HAP-1 (cell line): ENCODE measurements around the gene CPNE4.

ENCODE experiments used
- DNase-seq, 2 experiments: peaks; one replicate each; pipeline ENCODE4 v3.0.0-alpha.2; 2016 to 2020; ENCODE audit warnings: low spot score in 2 of 2
- H3K27me3 ChIP-seq: fragments of 250-450 bp; sonication (Bioruptor Pico); 2 replicates; pipeline ENCODE4 v1.5.1; 2020; ENCODE audit warnings: low read depth, mild to moderate bottlenecking, moderate library complexity
- H3K36me3 ChIP-seq: fragments of 250-450 bp; sonication (Bioruptor Pico); replicated peaks from 2 replicates; pipeline ENCODE4 v1.5.1; 2020; ENCODE audit warnings: mild to moderate bottlenecking
- H3K4me1 ChIP-seq: fragments of 250-450 bp; sonication (Bioruptor Pico); 2 replicates; pipeline ENCODE4 v1.5.1; 2020; ENCODE audit warnings: mild to moderate bottlenecking
- H3K4me3 ChIP-seq: fragments of 250-450 bp; sonication (Bioruptor Pico); 2 replicates; pipeline ENCODE4 v1.5.1; 2020; ENCODE audit warnings: mild to moderate bottlenecking, moderate library complexity
- H3K9me3 ChIP-seq: fragments of 250-450 bp; sonication (Bioruptor Pico); 2 replicates; pipeline ENCODE4 v1.5.1; 2020; ENCODE audit warnings: mild to moderate bottlenecking, moderate library complexity
- in situ Hi-C: fragments of 300-500 bp; cut with MboI; formaldehyde crosslinking; loops from 3 replicates; pipeline ENCODE4 v1.14.3; 2020; ENCODE audit warnings: low sequenced_read_pairs, inconsistent platforms, mixed read lengths

Gene CPNE4

GRCh38 chr3:131794766-131795388 is 239.9 kb downstream of the CPNE4 start:
- no peaks in the 10 kb centered on the region for H3K9me3 ChIP-seq
- peak; percentile 42 to 57 for DNase-seq
- in situ Hi-C loops: loop anchor here (10.0 kb wide), 1 partner anchor 240 kb away; the partner anchor contains the start of gene CPNE4
- no peaks in the 10 kb centered on the region for H3K27me3 ChIP-seq
- no peak overlapping the region for H3K4me3 ChIP-seq
- H3K36me3 ChIP-seq: no peaks in the 10 kb centered on the region
- H3K4me1 ChIP-seq: no peaks in the 10 kb centered on the region; the same call in 1 of the 2 replicates

GRCh38 chr3:131793870-131794269 is 240.9 kb downstream of the CPNE4 start:
- Histone ChIP-seq H3K9me3 (no peaks in the 10 kb centered on the region), H3K4me1 (no peaks in the 10 kb centered on the region; the same call in 1 of the 2 replicates), H3K27me3 (no peaks in the 10 kb centered on the region), H3K36me3 (no peaks in the 10 kb centered on the region), H3K4me3 (no peak overlapping the region)
- DNase-seq: no peak
- in situ Hi-C loops: loop anchor here (10.0 kb wide), 1 partner anchor 241 kb away; the partner anchor contains the start of gene CPNE4

GRCh38 chr3:131789188-131789587 is 245.6 kb downstream of the CPNE4 start:
- in situ Hi-C loops: no loop called here
- H3K4me3 ChIP-seq: no peak overlapping the region
- no peaks in the 10 kb centered on the region for H3K27me3 ChIP-seq
- no peaks in the 10 kb centered on the region for H3K9me3 ChIP-seq
- H3K4me1 ChIP-seq: no peaks in the 10 kb centered on the region
- H3K36me3 ChIP-seq: no peaks in the 10 kb centered on the region
- no peak for DNase-seq

DNA sequence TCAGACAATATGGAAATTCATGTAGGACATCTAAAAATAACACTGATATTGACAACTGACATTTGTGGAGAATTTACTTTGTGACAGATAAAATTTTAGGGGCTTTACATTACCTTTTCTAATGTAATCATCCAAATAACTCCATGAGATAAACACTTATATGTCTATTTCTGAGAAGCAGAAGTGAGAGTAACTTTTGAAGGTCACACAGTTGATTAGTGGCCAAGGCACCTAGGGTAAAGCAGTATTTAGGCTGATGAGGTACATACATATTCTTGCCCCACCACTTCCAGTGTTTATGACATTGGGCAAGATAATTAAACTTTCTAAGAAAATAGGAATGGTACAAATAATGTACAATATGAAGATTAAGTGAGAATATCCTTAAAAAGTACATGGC is 248.4 kb downstream of the CPNE4 start:
- DNase-seq: no peak
- no peaks in the 10 kb centered on the region for H3K36me3 ChIP-seq
- in situ Hi-C loops: no loop called here

DNA sequence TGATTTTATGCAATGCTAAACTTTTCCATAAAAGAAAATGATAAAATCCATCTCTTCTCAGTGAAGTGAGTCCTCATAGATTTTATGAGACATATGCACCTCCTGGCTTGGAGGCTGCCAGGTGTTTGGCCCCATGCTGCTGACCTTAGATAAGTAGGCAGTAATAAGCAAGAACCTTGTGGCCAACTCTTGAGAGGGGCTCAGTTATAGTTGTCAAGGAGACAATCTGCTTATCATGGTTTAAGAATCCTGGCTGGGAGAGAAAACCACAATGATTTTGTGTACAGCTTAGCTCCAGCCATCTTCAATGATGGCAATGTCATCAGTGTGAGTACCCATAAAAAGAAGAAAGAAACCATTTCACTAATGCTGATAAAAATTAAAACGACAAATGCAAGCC is 252.1 kb downstream of the CPNE4 start:
- Histone ChIP-seq H3K36me3 (no peaks in the 10 kb centered on the region), H3K4me1 (no peaks in the 10 kb centered on the region), H3K27me3 (no peaks in the 10 kb centered on the region), H3K4me3 (no peak overlapping the region), H3K9me3 (no peaks in the 10 kb centered on the region)
- no peak for DNase-seq
- in situ Hi-C loops: no loop called here

More for the DNA sequence above, 248.4 kb downstream of the CPNE4 start:
- Histone ChIP-seq H3K27me3 (no peaks in the 10 kb centered on the region), H3K4me3 (no peak overlapping the region), H3K9me3 (no peaks in the 10 kb centered on the region), H3K4me1 (no peaks in the 10 kb centered on the region)

DNA sequence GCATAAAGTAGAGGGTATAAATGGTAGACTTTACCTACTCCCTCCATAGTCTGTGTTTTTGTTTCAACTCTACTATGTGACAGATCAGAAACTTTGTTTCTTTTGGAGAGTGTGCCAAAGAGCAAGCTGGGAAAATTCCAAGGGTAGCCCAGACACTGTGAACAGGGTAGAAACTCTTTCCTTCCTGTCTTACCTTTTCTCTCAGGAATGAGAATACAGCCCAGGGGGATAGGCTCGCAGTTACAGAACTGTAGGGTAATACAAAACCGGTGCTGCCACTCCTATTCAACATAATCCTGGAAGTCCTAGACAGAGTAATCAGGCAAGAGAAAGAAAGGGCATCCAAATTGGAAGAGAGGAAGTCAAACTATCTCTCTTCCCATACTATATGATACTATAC is 256.3 kb downstream of the CPNE4 start:
- Histone ChIP-seq H3K36me3 (no peaks in the 10 kb centered on the region), H3K4me3 (no peak overlapping the region), H3K4me1 (no peaks in the 10 kb centered on the region), H3K9me3 (no peaks in the 10 kb centered on the region), H3K27me3 (no peaks in the 10 kb centered on the region)
- no peak for DNase-seq
- in situ Hi-C loops: no loop called here

GRCh38 chr3:131775650-131776049 is 259.2 kb downstream of the CPNE4 start:
- Histone ChIP-seq H3K4me1 (no peaks in the 10 kb centered on the region), H3K27me3 (no peaks in the 10 kb centered on the region), H3K4me3 (no peak overlapping the region), H3K9me3 (no peaks in the 10 kb centered on the region), H3K36me3 (no peaks in the 10 kb centered on the region)
- in situ Hi-C loops: no loop called here
- DNase-seq: no peak

DNA sequence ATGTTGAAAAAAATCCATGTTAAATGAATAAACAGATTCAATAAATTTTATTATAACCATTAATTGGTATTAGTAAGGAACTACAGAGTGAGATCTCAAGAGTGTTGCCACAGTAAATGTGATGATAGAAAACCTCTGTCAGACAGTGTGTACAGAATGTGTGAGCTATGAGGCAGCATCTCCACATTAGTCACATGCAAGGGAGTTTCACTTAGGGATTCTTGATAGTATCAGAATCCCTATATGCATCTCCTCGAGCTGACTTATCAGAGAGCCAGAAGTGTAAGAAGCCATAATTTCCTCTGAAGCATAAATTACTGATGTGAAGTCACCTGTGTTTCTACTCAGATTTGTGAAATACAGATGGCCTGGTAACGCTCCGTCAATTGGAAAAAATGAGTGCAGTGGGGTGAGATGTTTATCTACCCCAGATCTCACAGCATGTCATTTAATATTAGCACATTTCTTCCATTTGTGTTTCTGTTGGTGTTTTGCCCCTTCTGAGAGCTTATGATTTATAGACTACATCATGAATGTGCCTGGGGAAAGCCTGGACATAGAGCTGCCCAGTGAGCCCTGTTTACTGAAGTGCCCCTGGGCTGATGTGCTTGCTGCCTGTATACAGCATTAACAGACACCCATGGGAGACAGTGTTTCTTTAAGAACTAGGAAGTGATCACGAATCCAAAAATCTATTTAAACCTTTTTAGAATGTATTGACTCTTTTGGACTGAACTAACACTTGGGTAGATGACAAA is 262.4 kb downstream of the CPNE4 start:
- no peak overlapping the region for H3K4me3 ChIP-seq
- H3K4me1 ChIP-seq: no peaks in the 10 kb centered on the region
- no peak for DNase-seq
- H3K9me3 ChIP-seq: no peaks in the 10 kb centered on the region
- H3K27me3 ChIP-seq: peaks cover 3% of the 10 kb centered on the region
- in situ Hi-C loops: no loop called here
- no peaks in the 10 kb centered on the region for H3K36me3 ChIP-seq

- DNase-seq: no peak
- in situ Hi-C loops: no loop called here
Observed at GRCh38 chr3:131762981-131763564, 271.7 kb downstream of the CPNE4 start.

DNA sequence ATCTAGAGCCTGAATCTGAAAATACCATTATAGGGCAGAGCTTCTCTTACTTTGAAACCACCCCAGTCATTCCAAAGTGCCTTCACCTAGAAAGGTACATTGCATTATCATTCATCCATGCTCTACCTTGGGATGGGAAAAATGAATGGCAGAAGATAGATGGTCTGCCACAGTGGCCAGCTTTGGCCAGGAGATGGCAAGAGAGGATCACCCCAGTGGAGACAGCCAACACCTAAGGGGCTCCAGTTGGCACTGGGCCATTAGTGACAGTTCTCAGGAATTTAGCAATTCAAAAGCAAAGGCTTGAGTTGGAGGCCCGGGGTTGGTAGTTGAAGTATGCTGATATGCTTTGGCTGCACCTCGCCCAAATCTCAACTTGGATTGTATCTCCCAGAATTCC is 278.4 kb downstream of the CPNE4 start:
- Histone ChIP-seq H3K27me3 (no peaks in the 10 kb centered on the region), H3K36me3 (no peaks in the 10 kb centered on the region), H3K4me3 (no peak overlapping the region), H3K9me3 (no peaks in the 10 kb centered on the region), H3K4me1 (peaks cover 16% of the 10 kb centered on the region)
- DNase-seq: peak in 1 of 2 experiments; percentile 16
- in situ Hi-C loops: no loop called here

More at GRCh38 chr3:131762981-131763564, 271.7 kb downstream of the CPNE4 start:
- Histone ChIP-seq H3K4me1 (no peaks in the 10 kb centered on the region), H3K27me3 (peaks cover 7% of the 10 kb centered on the region; the same call in 1 of the 2 replicates), H3K4me3 (no peak overlapping the region), H3K36me3 (no peaks in the 10 kb centered on the region), H3K9me3 (no peaks in the 10 kb centered on the region)

GRCh38 chr3:131755380-131755779 is 279.4 kb downstream of the CPNE4 start:
- H3K4me3 ChIP-seq: no peak overlapping the region
- H3K9me3 ChIP-seq: no peaks in the 10 kb centered on the region
- no peaks in the 10 kb centered on the region for H3K36me3 ChIP-seq
- peaks cover 16% of the 10 kb centered on the region for H3K4me1 ChIP-seq
- peak; percentile 11 to 72 for DNase-seq
- in situ Hi-C loops: no loop called here
- H3K27me3 ChIP-seq: no peaks in the 10 kb centered on the region

GRCh38 chr3:131750256-131750655 is 284.6 kb downstream of the CPNE4 start:
- Histone ChIP-seq H3K27me3 (no peaks in the 10 kb centered on the region), H3K4me3 (no peak overlapping the region), H3K4me1 (peaks cover 18% of the 10 kb centered on the region), H3K36me3 (no peaks in the 10 kb centered on the region), H3K9me3 (no peaks in the 10 kb centered on the region)
- in situ Hi-C loops: no loop called here
- DNase-seq: no peak

DNA sequence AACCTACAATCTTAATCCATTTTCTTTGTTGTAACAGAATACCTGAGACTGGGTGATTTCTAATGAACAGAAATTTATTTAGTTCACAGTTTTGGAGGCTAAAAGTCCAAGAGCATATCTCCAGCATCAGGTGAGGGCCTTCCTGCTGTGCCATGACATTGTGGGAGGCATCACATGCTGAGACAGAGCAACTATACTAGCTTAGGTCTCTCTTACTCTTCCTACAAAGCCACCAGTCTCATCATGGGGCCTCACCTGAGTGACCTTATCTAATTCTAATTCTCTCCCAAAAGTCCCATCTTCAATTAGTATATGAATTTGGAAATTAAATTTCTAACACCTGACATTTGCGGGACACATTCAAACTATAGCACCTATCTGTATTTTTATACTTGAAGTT is 285.0 kb downstream of the CPNE4 start:
- H3K4me3 ChIP-seq: no peak overlapping the region
- no peaks in the 10 kb centered on the region for H3K36me3 ChIP-seq
- peaks cover 14% of the 10 kb centered on the region for H3K4me1 ChIP-seq
- H3K9me3 ChIP-seq: no peaks in the 10 kb centered on the region
- H3K27me3 ChIP-seq: no peaks in the 10 kb centered on the region
- DNase-seq: no peak
- in situ Hi-C loops: no loop called here

GRCh38 chr3:131747466-131747865 is 287.3 kb downstream of the CPNE4 start:
- in situ Hi-C loops: no loop called here
- H3K27me3 ChIP-seq: no peaks in the 10 kb centered on the region

More at GRCh38 chr3:131747466-131747865, 287.3 kb downstream of the CPNE4 start:
- no peaks in the 10 kb centered on the region for H3K36me3 ChIP-seq
- H3K9me3 ChIP-seq: no peaks in the 10 kb centered on the region
- H3K4me1 ChIP-seq: peaks cover 3% of the 10 kb centered on the region
- peak; percentile 44 to 81 for DNase-seq
- H3K4me3 ChIP-seq: no peak overlapping the region
